Measurements from ENCODE around the gene PCIF1.

DNA sequence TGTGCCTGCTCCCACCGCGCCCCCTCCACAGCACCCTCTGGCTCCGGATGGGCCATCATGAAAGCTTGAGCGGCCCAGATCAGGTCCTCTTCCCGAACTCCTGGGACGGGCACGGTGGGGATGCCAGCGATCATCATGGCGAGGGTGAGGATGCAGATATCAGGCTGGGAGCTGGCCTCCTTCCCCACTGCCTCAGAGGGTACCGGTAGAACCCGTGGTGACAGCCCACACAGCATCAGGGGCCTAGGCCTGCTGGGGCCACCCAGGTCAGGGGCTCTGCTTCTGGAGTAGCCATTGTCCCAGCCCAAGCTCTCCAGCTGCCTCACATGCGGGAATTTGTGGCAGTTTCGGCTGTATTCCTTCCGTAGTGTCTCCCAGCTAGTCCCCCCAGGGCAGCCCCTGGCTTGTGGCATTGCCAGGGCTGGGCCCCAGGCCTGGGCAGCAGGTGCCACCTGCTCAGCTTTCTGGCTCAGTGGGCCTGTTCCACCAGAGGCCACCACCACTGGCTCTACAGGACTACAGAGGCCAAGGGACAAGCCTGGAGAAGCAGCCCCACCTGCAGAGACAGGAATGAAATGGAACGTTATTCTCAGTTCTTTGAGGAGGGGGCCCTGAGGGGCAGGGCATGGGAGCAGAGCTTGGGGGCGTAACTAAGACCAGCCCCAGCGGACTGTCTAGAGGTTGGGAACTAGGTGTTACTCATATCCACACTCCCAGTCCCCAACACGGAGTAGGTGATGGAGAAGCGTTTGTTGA, 47.7 kb upstream of the PCIF1 start:
- no peak for TF ChIP-seq POLR2A (IDR thresholded peaks at IDR 0.05)
- TF ChIP-seq, protein P1, sequence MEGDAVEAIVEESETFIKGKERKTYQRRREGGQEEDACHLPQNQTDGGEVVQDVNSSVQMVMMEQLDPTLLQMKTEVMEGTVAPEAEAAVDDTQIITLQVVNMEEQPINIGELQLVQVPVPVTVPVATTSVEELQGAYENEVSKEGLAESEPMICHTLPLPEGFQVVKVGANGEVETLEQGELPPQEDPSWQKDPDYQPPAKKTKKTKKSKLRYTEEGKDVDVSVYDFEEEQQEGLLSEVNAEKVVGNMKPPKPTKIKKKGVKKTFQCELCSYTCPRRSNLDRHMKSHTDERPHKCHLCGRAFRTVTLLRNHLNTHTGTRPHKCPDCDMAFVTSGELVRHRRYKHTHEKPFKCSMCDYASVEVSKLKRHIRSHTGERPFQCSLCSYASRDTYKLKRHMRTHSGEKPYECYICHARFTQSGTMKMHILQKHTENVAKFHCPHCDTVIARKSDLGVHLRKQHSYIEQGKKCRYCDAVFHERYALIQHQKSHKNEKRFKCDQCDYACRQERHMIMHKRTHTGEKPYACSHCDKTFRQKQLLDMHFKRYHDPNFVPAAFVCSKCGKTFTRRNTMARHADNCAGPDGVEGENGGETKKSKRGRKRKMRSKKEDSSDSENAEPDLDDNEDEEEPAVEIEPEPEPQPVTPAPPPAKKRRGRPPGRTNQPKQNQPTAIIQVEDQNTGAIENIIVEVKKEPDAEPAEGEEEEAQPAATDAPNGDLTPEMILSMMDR (IDR thresholded peaks at IDR 0.05), result no peak
